DMS79 treated with DMSO at 0.1 percent for 48 hours (cell line): ENCODE measurements around the gene NUBP2.
A peak's percentile ranks its signal among the peaks of the same experiment; 100 is the strongest.

Experiments
- DNase-seq: peaks from one replicate; lab custom pipeline; 2025; lab: John Stamatoyannopoulos, UW

Gene NUBP2

GRCh38 chr16:1772362-1772907 is 10.3 kb upstream of the NUBP2 start, which contains the start of gene EME2:
Gene EME2 (plus strand): TSS chr16:1772810. CDS start chr16:1773228, 418 bp downstream.
- no peak for DNase-seq

GRCh38 chr16:1772908-1773702 is 9.7 kb upstream of the NUBP2 start, which contains the start of gene MRPS34:
Gene MRPS34 (minus strand): TSS chr16:1773134. CDS start chr16:1773119, 15 bp downstream.
- DNase-seq, result peak; percentile 57

GRCh38 chr16:1773703-1774447 is 8.9 kb upstream of the NUBP2 start:
- DNase-seq, result peak; percentile 8

- DNase-seq, result no peak
These were observed 8.3 kb upstream of the NUBP2 start for GRCh38 chr16:1774448-1774780.

GRCh38 chr16:1775006-1775845 is 7.5 kb upstream of the NUBP2 start:
- no peak for DNase-seq

- no peak for DNase-seq
These were observed 6.7 kb upstream of the NUBP2 start for GRCh38 chr16:1775846-1776671.

- DNase-seq, result no peak
These were observed 6.1 kb upstream of the NUBP2 start for GRCh38 chr16:1776672-1776955.

GRCh38 chr16:1776991-1777374 is 5.8 kb upstream of the NUBP2 start:
- DNase-seq, result no peak

GRCh38 chr16:1777375-1778199 is 5.2 kb upstream of the NUBP2 start:
- no peak for DNase-seq

GRCh38 chr16:1778200-1779179 is 4.3 kb upstream of the NUBP2 start:
- DNase-seq, result no peak

GRCh38 chr16:1779234-1779701 is 3.5 kb upstream of the NUBP2 start:
- DNase-seq, result no peak

GRCh38 chr16:1779741-1780676 is 2.8 kb upstream of the NUBP2 start:
- no peak for DNase-seq

- DNase-seq, result no peak
These were observed 2.1 kb upstream of the NUBP2 start for GRCh38 chr16:1780677-1781072.

- DNase-seq, result no peak
These were observed 1.5 kb upstream of the NUBP2 start for GRCh38 chr16:1781254-1781653.

GRCh38 chr16:1781758-1782407 is 877 bp upstream of the NUBP2 start:
- DNase-seq, result no peak

GRCh38 chr16:1784977-1785845 is 2.5 kb downstream of the NUBP2 start:
- no peak for DNase-seq

GRCh38 chr16:1785846-1786170 is 3.0 kb downstream of the NUBP2 start:
- DNase-seq, result no peak
